ENCODE measurements around the gene MSANTD1.

MSANTD1 gene

GRCh38 chr4:3215733-3216132 is 33.2 kb upstream of the MSANTD1 start:
- DNase-seq (ENCODE audit: low read depth in 2 of 3, low spot score in 2 of 3), result no peak

- no peak for DNase-seq (ENCODE audit: low read depth in 2 of 3, low spot score in 2 of 3)
These were observed 31.7 kb upstream of the MSANTD1 start for GRCh38 chr4:3217266-3217665.

GRCh38 chr4:3217771-3218170 is 31.2 kb upstream of the MSANTD1 start:
- DNase-seq (ENCODE audit: low read depth in 2 of 3, low spot score in 2 of 3), result no peak

DNA sequence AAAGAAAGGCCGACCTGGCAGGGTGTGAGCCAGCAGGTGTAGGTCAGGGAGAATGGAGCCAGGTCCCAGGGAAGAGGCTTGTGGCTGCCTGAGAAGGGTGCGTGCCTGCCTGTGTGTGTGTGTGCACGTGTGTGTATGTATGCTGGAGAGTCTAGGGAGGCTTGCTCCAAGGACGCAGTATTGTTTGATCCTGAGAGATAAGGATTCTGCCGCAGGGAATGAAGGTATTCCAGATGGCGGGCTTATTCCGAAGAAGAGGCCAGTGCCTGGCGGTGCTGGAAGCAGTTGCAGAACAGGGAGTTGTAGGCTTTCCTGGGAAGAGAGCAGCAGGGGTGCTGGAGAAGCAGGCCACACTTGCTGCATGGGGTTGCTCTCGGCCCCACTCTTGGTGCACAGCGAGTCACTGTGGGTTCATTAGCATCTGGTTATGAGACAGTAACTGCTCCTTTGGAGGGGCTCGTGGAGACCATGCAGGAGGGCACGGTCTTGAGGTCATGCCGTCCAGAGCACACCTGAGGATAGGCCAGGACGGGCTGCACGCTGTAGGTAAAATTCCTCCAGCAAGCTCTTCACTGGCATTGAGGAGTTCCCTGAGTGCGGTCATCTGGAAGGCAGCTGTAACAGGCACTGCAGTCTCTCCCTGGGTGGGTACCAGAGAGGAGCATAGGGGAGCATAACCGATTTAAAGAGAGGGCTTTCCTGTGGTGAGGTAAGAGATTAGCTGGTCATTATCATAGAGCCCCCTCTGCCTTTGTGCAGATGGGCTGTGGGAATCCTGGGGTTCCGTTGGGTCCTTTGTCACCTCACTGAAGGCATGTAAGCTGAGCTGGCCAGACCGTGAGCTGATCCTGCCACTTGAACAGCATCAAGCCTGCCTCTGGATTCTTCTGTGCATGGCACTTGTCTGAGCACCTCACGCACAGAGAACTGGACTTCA is 29.9 kb upstream of the MSANTD1 start:
- no peak for DNase-seq (ENCODE audit: low read depth in 2 of 3, low spot score in 2 of 3)

GRCh38 chr4:3219761-3220475 is 29.0 kb upstream of the MSANTD1 start:
- no peak for DNase-seq (ENCODE audit: low read depth in 2 of 3, low spot score in 2 of 3)

DNA sequence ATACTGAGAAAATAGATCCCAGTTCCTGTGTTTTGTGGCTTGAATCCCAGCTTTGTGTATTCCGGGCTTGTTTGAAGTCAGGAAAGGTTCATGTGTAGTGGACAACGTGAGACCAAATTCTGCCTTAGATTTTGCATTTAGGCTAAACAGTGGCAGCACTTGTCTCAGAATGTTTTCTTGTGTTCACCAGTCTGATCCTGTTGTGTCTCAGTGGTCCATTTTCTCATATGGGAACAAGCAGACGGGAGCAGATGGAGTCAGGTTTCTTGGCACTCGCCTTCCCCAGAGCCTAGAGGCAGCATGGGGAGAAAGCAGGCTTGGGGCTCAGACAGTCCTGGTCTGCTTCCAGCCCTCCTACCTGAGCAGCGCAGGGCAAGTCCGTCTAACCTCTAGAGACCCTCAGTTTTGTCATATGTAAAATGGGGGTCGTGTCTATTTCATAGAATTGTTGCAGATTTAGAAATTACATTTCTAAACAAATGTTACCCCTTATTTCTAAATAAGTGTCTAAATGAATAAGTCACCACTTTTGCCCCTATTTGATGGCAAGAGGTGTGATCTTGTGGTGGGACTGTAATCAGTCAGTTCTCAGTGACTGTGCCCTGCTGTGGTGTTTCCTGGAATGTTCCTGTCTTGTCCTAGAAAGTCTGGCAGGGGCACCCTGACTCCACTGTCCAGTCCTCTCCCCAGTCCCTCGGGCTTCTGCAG is 28.3 kb upstream of the MSANTD1 start:
- DNase-seq (ENCODE audit: low read depth in 2 of 3, low spot score in 2 of 3), result no peak

DNA sequence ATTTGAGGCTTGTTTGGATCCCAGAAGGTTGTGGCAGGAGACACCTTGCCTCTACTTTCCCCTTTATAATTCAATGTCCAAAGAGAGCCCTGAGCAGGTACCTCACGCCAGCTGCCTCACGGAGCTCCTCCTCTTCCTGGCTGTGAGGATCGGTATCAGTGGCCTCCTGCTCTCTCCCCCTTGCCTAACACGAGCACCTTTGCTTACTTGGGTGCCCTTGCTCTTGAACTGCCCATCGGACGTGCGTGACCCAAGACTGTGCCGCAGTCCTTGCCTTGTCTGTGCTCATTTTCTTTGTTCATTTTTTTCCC is 27.8 kb upstream of the MSANTD1 start:
- no peak for DNase-seq (ENCODE audit: low read depth in 2 of 3, low spot score in 2 of 3)

DNA sequence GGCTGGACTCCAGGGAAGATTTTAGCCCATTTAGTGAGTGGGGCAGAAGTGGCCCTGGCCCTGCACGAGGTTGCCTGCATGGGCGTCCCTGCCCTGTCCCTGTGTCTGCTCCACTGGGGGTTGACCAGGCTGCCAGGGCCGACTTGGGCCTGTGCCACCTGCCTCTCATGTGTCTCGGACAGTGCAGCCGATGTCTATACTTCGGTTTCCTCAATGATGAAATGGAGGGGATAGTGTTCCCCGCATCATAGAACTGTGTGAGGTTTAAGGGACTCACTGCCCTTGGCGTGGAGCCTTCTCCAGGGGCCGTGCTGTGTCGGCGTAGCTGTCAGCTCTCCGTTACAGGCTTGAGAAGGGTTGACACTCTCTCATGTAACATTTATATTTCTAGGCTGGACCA is 27.0 kb upstream of the MSANTD1 start:
- no peak for DNase-seq (ENCODE audit: low read depth in 2 of 3, low spot score in 2 of 3)

GRCh38 chr4:3223346-3223745 is 25.6 kb upstream of the MSANTD1 start:
- DNase-seq (ENCODE audit: low read depth in 2 of 3, low spot score in 2 of 3), result no peak

DNA sequence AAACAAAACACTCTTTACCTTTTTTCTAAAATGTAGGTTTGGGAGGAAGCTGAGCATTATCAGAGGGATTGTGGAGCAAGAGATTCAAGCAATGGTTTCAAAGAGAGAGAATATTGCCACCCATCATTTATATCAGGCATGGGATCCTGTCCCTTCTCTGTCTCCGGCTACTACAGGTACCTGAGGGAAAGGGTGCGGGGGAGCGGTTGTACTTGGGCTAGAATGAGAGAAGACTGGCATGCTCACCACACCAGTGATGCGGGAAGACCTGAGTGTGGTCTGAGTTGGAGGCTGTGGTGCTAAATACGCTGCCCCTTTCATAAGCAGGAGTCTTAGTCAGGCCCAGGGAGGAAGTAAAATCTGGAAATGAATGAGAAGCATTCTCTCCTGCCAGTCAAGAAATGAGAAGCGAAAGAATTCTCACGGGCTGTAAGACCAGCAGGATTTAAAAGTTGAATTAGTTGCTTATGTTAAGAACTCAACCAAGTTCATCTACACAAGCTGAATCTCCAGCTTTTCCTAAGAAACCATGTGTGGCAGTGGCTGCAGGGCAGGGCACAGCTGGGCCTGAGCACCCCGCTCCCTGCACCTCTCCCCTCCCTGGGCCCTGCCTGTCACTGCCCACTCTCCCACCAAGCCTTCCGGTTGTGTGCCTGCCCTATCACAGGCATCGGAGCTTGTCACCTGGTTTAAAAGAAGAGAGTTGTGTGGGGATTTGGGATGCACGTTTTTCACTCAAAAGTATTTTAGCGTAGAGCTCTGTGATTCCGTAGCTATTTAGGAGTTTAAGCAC is 24.8 kb upstream of the MSANTD1 start:
- DNase-seq (ENCODE audit: low read depth in 2 of 3, low spot score in 2 of 3), result no peak

GRCh38 chr4:3225071-3225850 is 23.7 kb upstream of the MSANTD1 start:
- no peak for DNase-seq (ENCODE audit: low read depth in 2 of 3, low spot score in 2 of 3)

DNA sequence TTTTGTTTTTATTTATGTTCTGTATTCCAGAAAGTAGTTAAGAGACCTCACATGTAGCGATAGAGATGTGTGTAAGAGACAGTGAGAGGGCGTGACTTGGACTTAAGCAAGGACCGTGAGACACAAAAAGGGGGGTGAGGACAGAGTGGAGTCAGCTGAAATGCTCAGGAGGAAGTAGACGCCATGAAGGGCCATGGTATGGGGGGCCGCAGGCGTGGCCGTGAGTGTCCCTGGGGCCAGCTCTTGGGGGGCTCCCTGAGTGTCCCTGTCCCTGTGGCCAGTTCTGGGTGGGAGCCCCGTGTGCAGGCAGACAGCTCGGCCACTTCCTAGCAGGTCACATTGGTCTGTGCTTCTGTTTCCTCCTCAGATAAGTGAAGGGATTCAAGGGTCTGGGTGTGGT is 23.0 kb upstream of the MSANTD1 start:
- DNase-seq (ENCODE audit: low read depth in 2 of 3, low spot score in 2 of 3), result no peak

- DNase-seq (ENCODE audit: low read depth in 2 of 3, low spot score in 2 of 3), result no peak
These were observed 22.5 kb upstream of the MSANTD1 start for GRCh38 chr4:3226467-3226866.

DNA sequence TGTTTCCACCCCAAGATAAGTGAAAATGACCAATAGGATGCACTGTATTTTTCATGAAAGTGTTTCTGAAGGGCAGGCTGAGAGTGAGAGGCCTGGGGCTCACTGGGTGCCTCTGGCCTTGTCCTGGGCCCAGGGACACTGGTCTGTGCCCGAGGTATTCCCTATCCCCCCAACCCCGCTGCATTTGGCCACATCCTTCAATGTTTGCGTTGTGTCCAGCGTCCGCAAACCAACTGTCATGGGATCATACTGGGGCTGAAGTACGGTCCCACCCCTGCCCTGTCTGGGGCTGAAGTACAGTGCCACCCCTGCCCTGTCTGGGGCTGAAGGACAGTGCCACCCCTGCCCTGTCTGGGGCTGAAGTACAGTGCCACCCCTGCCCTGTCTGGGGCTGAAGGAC is 22.0 kb upstream of the MSANTD1 start:
- no peak for DNase-seq (ENCODE audit: low read depth in 2 of 3, low spot score in 2 of 3)

DNA sequence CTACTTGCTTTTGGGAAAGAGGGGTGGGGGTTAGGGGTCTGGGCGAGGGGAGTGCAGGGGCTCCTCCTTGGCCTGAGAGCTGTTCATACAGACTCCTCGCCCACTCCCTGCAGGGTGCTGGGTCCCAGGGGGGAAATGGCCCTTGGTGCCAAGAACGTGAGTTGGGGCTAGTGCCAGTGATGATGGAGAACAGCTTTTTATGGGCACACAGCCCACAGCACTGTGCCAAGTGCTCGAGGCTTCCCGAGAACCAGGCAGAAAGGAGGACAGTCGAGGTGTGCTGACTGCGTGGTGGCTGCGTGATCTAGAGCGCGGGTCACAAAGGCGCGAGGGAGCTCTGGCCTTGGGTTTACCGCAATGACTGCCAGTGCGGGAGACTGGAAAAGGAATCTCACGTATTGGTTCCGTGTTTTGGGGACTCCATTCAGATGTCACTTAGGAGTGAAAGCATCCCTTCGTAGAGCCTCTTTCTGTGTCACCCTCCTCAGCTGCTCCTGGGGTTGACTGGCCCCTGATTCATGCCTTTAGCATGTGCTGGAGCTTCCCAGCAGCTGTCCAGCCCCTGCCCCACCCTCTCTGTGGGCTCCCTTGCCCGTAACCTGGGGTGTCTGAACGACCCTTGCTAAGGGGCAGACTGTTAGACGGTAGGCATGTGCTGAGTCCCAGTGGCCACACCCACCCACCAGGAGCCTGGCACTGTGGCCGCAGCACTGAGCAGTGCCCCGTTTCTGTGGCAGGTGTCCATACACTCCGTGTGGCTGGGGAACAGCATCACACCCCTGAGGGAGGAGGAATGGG is 20.9 kb upstream of the MSANTD1 start:
- no peak for DNase-seq (ENCODE audit: low read depth in 2 of 3, low spot score in 2 of 3)

DNA sequence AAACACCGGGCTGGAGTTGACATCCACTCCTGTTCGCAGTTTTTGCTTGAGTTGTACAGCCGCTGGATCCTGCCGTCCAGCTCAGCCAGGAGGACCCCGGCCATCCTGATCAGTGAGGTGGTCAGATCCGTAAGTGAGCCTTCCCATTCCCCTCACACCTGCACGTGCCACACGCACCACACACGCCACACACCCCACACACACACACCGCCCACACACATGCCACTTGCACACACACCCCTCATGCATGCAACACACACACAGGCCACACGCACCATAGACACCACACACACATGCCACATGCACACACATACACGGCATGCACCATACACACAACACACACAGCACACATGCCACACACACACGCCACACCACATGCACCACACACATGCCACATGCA is 20.1 kb upstream of the MSANTD1 start:
- no peak for DNase-seq (ENCODE audit: low read depth in 2 of 3, low spot score in 2 of 3)

GRCh38 chr4:3229328-3229727 is 19.6 kb upstream of the MSANTD1 start:
- DNase-seq (ENCODE audit: low read depth in 2 of 3, low spot score in 2 of 3), result no peak

DNA sequence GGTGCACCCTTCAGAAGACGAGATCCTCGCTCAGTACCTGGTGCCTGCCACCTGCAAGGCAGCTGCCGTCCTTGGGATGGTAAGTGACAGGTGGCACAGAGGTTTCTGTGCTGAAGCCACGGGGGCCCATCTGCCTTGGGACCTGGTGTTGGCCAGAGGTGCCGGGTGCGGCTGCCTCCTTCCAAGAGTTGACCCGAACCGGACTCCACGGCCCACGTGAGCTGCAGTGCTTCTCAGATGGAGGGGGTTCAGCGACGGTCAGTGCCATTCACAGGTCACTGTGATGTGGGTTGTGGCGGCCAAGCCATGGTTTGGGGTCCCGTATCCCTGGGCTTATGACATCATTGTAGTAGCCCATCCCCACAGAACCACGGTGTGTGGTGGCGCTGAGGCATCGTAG is 19.0 kb upstream of the MSANTD1 start:
- DNase-seq (ENCODE audit: low read depth in 2 of 3, low spot score in 2 of 3), result no peak

DNA sequence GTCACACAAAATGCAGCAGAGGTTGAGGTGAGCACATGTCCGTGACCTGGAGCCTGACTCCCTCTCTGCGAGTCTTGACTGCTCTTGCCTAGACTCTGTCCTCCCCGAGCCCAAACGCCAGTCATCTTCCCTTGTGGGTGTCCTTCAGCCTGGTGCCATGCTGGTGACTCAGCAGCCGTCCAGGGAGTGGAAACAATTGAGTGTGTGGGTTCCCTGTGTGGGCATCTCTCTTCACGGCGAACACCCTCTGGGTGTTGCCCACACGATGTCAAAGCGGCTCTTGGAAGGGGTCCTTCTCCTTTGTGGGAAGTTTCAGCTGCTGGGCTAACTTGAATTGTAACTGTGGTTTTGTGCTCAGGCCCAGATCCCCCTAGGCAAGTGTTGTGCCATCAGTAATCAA is 17.5 kb upstream of the MSANTD1 start:
- no peak for DNase-seq (ENCODE audit: low read depth in 2 of 3, low spot score in 2 of 3)

- no peak for DNase-seq (ENCODE audit: low read depth in 2 of 3, low spot score in 2 of 3)
These were observed 17.0 kb upstream of the MSANTD1 start for GRCh38 chr4:3232001-3232400.

Measured in activated CD8-positive, alpha-beta memory T cell treated with anti-CD3 and anti-CD28 coated beads for 48 hours (primary cell).